HG03175 (cell line): ENCODE results near the gene SERINC5.

Experiments
- ATAC-seq: cut with Tn5 transposase; IDR thresholded peaks from one replicate; pipeline ENCODE4 v1.9.1; 2021; ENCODE audit warnings: mild to moderate bottlenecking, moderate library complexity; ENCODE audit not compliant: unreplicated experiment

The SERINC5 gene

GRCh38 chr5:80255431-80255810, 427 bp downstream of the SERINC5 start:
- peak; percentile 25 for ATAC-seq

- no peak for ATAC-seq
Observed at GRCh38 chr5:80254767-80255430, 949 bp downstream of the SERINC5 start.

GRCh38 chr5:80251636-80252035, 4.2 kb downstream of the SERINC5 start:
- no peak for ATAC-seq

GRCh38 chr5:80250801-80251200, 5.0 kb downstream of the SERINC5 start:
- no peak for ATAC-seq

- no peak for ATAC-seq
Observed at GRCh38 chr5:80249901-80250300, 5.9 kb downstream of the SERINC5 start.

- ATAC-seq: no peak
Observed at GRCh38 chr5:80248378-80248777, 7.5 kb downstream of the SERINC5 start.

- ATAC-seq: peak; percentile 78
Observed at GRCh38 chr5:80246995-80247729, 8.7 kb downstream of the SERINC5 start.

GRCh38 chr5:80246001-80246758, 9.7 kb downstream of the SERINC5 start:
- ATAC-seq: no peak

- no peak for ATAC-seq
Observed at GRCh38 chr5:80243567-80243966, 12.3 kb downstream of the SERINC5 start.

GRCh38 chr5:80242849-80243248, 13.0 kb downstream of the SERINC5 start:
- no peak for ATAC-seq

- no peak for ATAC-seq
Observed at GRCh38 chr5:80240368-80240986, 15.4 kb downstream of the SERINC5 start.

GRCh38 chr5:80239680-80240367, 16.0 kb downstream of the SERINC5 start:
- ATAC-seq: no peak

- no peak for ATAC-seq
Observed at GRCh38 chr5:80238778-80239679, 16.8 kb downstream of the SERINC5 start.

GRCh38 chr5:80238097-80238496, 17.8 kb downstream of the SERINC5 start:
- ATAC-seq: no peak

GRCh38 chr5:80237243-80237642, 18.6 kb downstream of the SERINC5 start:
- ATAC-seq: no peak

- ATAC-seq: no peak
Observed at GRCh38 chr5:80234116-80234948, 21.5 kb downstream of the SERINC5 start.

- ATAC-seq: no peak
Observed at GRCh38 chr5:80231693-80232092, 24.2 kb downstream of the SERINC5 start.

- no peak for ATAC-seq
Observed at GRCh38 chr5:80231243-80231642, 24.6 kb downstream of the SERINC5 start.
